ENCODE results near the gene HIP1. TPM values are rescaled to one million over a fixed set of nuclear protein-coding genes. Genes with fewer than 3 reads are reported as not detected.

The HIP1 gene
- total and polyA plus RNA-seq, 9 of the 15 experiments (the other 6 are each of a cell fraction or from before 2014, with no cell fraction given): 2.4 to 13.7 (median 9.5) TPM

GRCh38 chr7:75534727-75535307 is 203.9 kb downstream of the HIP1 start (continued):
- TF ChIP-seq ZNF318 (IDR thresholded peaks at IDR 0.05; ENCODE audit: borderline replicate concordance in 1 of 2, low read depth in 1 of 2) (0 out of 4 replicates have a peak, but pooled peaks of 1 of the 2 experiments have one; percentile 56), ZNF511 (CRISPR knock-in tag; IDR thresholded peaks at IDR 0.05) (no peak), CBX1 (IDR thresholded peaks at IDR 0.05; ENCODE audit: low read depth) (no peak), FOXA3 (CRISPR knock-in tag; conservative IDR thresholded peaks at IDR 0.05 in 1 of 2, IDR thresholded peaks at IDR 0.05 in 1 of 2) (peak in 1 of 2 experiments; percentile 62; a peak in 1 of 4 replicates), ZNF212 (CRISPR knock-in tag; IDR thresholded peaks at IDR 0.05) (no peak), ZNF639 (CRISPR knock-in tag; conservative IDR thresholded peaks at IDR 0.05 in 1 of 2, IDR thresholded peaks at IDR 0.05 in 1 of 2) (no peak)
